ENCODE results near the gene IL1F10.

Gene IL1F10

GRCh38 chr2:113072584-113072983 is 4.8 kb downstream of the IL1F10 start:
- DNase-seq (ENCODE audit: low read depth) = no peak
- TF ChIP-seq, protein P1, sequence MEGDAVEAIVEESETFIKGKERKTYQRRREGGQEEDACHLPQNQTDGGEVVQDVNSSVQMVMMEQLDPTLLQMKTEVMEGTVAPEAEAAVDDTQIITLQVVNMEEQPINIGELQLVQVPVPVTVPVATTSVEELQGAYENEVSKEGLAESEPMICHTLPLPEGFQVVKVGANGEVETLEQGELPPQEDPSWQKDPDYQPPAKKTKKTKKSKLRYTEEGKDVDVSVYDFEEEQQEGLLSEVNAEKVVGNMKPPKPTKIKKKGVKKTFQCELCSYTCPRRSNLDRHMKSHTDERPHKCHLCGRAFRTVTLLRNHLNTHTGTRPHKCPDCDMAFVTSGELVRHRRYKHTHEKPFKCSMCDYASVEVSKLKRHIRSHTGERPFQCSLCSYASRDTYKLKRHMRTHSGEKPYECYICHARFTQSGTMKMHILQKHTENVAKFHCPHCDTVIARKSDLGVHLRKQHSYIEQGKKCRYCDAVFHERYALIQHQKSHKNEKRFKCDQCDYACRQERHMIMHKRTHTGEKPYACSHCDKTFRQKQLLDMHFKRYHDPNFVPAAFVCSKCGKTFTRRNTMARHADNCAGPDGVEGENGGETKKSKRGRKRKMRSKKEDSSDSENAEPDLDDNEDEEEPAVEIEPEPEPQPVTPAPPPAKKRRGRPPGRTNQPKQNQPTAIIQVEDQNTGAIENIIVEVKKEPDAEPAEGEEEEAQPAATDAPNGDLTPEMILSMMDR (conservative IDR thresholded peaks at IDR 0.05; ENCODE audit: low read depth, low read length) = no peak
- H3K4me3 ChIP-seq (ENCODE audit: low read length) = no peak overlapping the region

- TF ChIP-seq, protein P1 (conservative IDR thresholded peaks at IDR 0.05; ENCODE audit: low read depth, low read length) = no peak
- no peak for DNase-seq (ENCODE audit: low read depth)
- H3K4me3 ChIP-seq (ENCODE audit: low read length) = no peak overlapping the region
Measured at GRCh38 chr2:113073325-113073834, 5.6 kb downstream of the IL1F10 start.

DNA sequence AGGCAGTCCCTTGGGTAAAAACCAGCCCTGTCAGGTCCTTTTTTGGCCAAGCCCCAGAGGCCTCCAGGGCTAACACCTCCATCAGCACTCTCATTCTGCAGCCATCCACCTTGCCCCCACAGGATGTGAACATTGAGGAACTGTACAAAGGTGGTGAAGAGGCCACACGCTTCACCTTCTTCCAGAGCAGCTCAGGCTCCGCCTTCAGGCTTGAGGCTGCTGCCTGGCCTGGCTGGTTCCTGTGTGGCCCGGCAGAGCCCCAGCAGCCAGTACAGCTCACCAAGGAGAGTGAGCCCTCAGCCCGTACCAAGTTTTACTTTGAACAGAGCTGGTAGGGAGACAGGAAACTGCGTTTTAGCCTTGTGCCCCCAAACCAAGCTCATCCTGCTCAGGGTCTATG is 7.3 kb downstream of the IL1F10 start:
- no peak for DNase-seq (ENCODE audit: low read depth)
- H3K4me3 ChIP-seq (ENCODE audit: low read length) = no peak overlapping the region
- TF ChIP-seq, protein P1 (conservative IDR thresholded peaks at IDR 0.05; ENCODE audit: low read depth, low read length) = no peak

GRCh38 chr2:113075600-113075999 is 7.8 kb downstream of the IL1F10 start:
- DNase-seq (ENCODE audit: low read depth) = no peak
- TF ChIP-seq, protein P1 (conservative IDR thresholded peaks at IDR 0.05; ENCODE audit: low read depth, low read length) = no peak
- no peak overlapping the region for H3K4me3 ChIP-seq (ENCODE audit: low read length)

- no peak for DNase-seq (ENCODE audit: low read depth)
- no peak overlapping the region for H3K4me3 ChIP-seq (ENCODE audit: low read length)
- TF ChIP-seq, protein P1 (conservative IDR thresholded peaks at IDR 0.05; ENCODE audit: low read depth, low read length) = no peak
Measured at GRCh38 chr2:113076954-113077669, 9.3 kb downstream of the IL1F10 start.

- H3K4me3 ChIP-seq (ENCODE audit: low read length) = no peak overlapping the region
- DNase-seq (ENCODE audit: low read depth) = no peak
- TF ChIP-seq, protein P1 (conservative IDR thresholded peaks at IDR 0.05; ENCODE audit: low read depth, low read length) = no peak
Measured at GRCh38 chr2:113077921-113078320, 10.2 kb downstream of the IL1F10 start.

- no peak overlapping the region for H3K4me3 ChIP-seq (ENCODE audit: low read length)
- TF ChIP-seq, protein P1 (conservative IDR thresholded peaks at IDR 0.05; ENCODE audit: low read depth, low read length) = no peak
- no peak for DNase-seq (ENCODE audit: low read depth)
Measured at GRCh38 chr2:113078350-113078839, 10.6 kb downstream of the IL1F10 start.

Measured in retinal pigment epithelial cell (primary cell).